ENCODE measurements around the gene PDCD7. TPM values are rescaled to one million over a fixed set of nuclear protein-coding genes. Genes with fewer than 3 reads are reported as not detected.
A peak's percentile ranks its signal among the peaks of the same experiment; 100 is the strongest.
"Not testable (repeated sequence)": the region's sequence is repeated elsewhere in the genome, so short reads cannot be mapped to it uniquely, and the experiment has no call there.

Gene PDCD7
- 11.6 TPM for total RNA-seq
- 10 to 100 TPM; 18.0 to 25.4 (median 22.4) TPM for polyA plus RNA-seq (ENCODE audit: insufficient read depth in 1 of 8, insufficient read length in 8 of 8, low replicate concordance in 1 of 8)
- long read RNA-seq, donor 1, partial matches to known transcripts: 0 of 3 reads
- long read RNA-seq, donor 1, other reads (novel, unspliced or antisense): 0 of 3 reads
- long read RNA-seq, donor 2: 0 reads
- long read RNA-seq, donor 3, partial matches to known transcripts: 0 of 4 reads
- long read RNA-seq, donor 3, other reads (novel, unspliced or antisense): 0 of 4 reads
- long read RNA-seq, donor 4, partial matches to known transcripts: 0 of 2 reads
- long read RNA-seq, donor 4, other reads (novel, unspliced or antisense): 0 of 2 reads
- long read RNA-seq, donor 5, transcript PDCD7-201 (5 exons, 2,851 nt): major isoform, 14 of 14 reads
- long read RNA-seq, donor 5, partial matches to known transcripts: 0 of 14 reads
- long read RNA-seq, donor 5, other reads (novel, unspliced or antisense): 0 of 14 reads
- long read RNA-seq, donor 6, partial matches to known transcripts: 0 of 3 reads
- long read RNA-seq, donor 6, other reads (novel, unspliced or antisense): 0 of 3 reads
- long read RNA-seq, donor 7, partial matches to known transcripts: 0 of 3 reads
- long read RNA-seq, donor 7, other reads (novel, unspliced or antisense): 0 of 3 reads
- long read RNA-seq, donor 8, partial matches to known transcripts: 0 of 3 reads
- long read RNA-seq, donor 8, other reads (novel, unspliced or antisense): 0 of 3 reads
- long read RNA-seq, donor 9, partial matches to known transcripts: 0 of 2 reads
- long read RNA-seq, donor 9, other reads (novel, unspliced or antisense): 0 of 2 reads
- long read RNA-seq, donor 10, transcript PDCD7-201 (5 exons, 2,851 nt): major isoform, 5 of 5 reads
- long read RNA-seq, donor 10, partial matches to known transcripts: 0 of 5 reads
- long read RNA-seq, donor 10, other reads (novel, unspliced or antisense): 0 of 5 reads
- long read RNA-seq, donor 11, transcript PDCD7-201 (5 exons, 2,851 nt): major isoform, 5 of 13 reads
- long read RNA-seq, donor 11, partial matches to known transcripts: 8 of 13 reads
- long read RNA-seq, donor 11, other reads (novel, unspliced or antisense): 0 of 13 reads

GRCh38 chr15:65133548-65134200 is at the start of gene PDCD7:
Gene PDCD7 (minus strand): TSS chr15:65133808. CDS start chr15:65133781, 27 bp downstream.
- Histone ChIP-seq H3K36me3 (ENCODE audit: control insufficient read depth, insufficient read depth, low read length) (peaks cover 19% of the 10 kb centered on the region), H3K4me3 (ENCODE audit: low read length) (peak within 1 kb of the TSS; percentile 53), H3K27me3 (ENCODE audit: control insufficient read depth, insufficient read depth, low read length) (no peaks in the 10 kb centered on the region), H3K9me3 (replicated peaks; ENCODE audit: control insufficient read depth, low read depth, low read length) (no peaks in the 10 kb centered on the region), H3K27ac (ENCODE audit: low read length) (peak within 1 kb of the TSS; percentile 69), H3K4me1 (ENCODE audit: control insufficient read depth, insufficient read depth, low read length) (peaks cover 8% of the 10 kb centered on the region)
- peak; percentile 98 for DNase-seq
- WGBS (ENCODE audit: insufficient coverage): under 1% methylated on average over 41 of the region's 45 CpGs

- H3K36me3 ChIP-seq (ENCODE audit: control insufficient read depth, insufficient read depth, low read length): peaks cover 16% of the 10 kb centered on the region
- H3K9me3 ChIP-seq (replicated peaks; ENCODE audit: control insufficient read depth, low read depth, low read length): no peaks in the 10 kb centered on the region
- no peak overlapping the region for H3K27ac ChIP-seq (ENCODE audit: low read length)
- no peak for DNase-seq
- H3K27me3 ChIP-seq (ENCODE audit: control insufficient read depth, insufficient read depth, low read length): no peaks in the 10 kb centered on the region
- peaks cover 17% of the 10 kb centered on the region for H3K4me1 ChIP-seq (ENCODE audit: control insufficient read depth, insufficient read depth, low read length)
- no peak overlapping the region for H3K4me3 ChIP-seq (ENCODE audit: low read length)
- WGBS (ENCODE audit: insufficient coverage): 93% methylated on average over 2 of the region's 4 CpGs
Measured at GRCh38 chr15:65182538-65182937, 48.9 kb upstream of the PDCD7 start.

GRCh38 chr15:65181582-65182353 is 48.2 kb upstream of the PDCD7 start:
- H3K4me3 ChIP-seq (ENCODE audit: low read length); H3K9me3 ChIP-seq (replicated peaks; ENCODE audit: control insufficient read depth, low read depth, low read length); H3K27me3 ChIP-seq (ENCODE audit: control insufficient read depth, insufficient read depth, low read length); H3K27ac ChIP-seq (ENCODE audit: low read length); DNase-seq: not testable (repeated sequence)
- peaks cover 16% of the 10 kb centered on the region for H3K36me3 ChIP-seq (ENCODE audit: control insufficient read depth, insufficient read depth, low read length)
- H3K4me1 ChIP-seq (ENCODE audit: control insufficient read depth, insufficient read depth, low read length): peaks cover 17% of the 10 kb centered on the region
- WGBS (ENCODE audit: insufficient coverage): 90% methylated on average over 2 of the region's 15 CpGs

GRCh38 chr15:65180167-65180566 is 46.6 kb upstream of the PDCD7 start:
- H3K4me1 ChIP-seq (ENCODE audit: control insufficient read depth, insufficient read depth, low read length): peaks cover 11% of the 10 kb centered on the region
- no peak overlapping the region for H3K27ac ChIP-seq (ENCODE audit: low read length)
- H3K4me3 ChIP-seq (ENCODE audit: low read length): no peak overlapping the region
- WGBS (ENCODE audit: insufficient coverage): no CpG with 5 or more reads among the region's 3 CpGs
- H3K27me3 ChIP-seq (ENCODE audit: control insufficient read depth, insufficient read depth, low read length): no peaks in the 10 kb centered on the region
- H3K36me3 ChIP-seq (ENCODE audit: control insufficient read depth, insufficient read depth, low read length): peaks cover 20% of the 10 kb centered on the region
- H3K9me3 ChIP-seq (replicated peaks; ENCODE audit: control insufficient read depth, low read depth, low read length): no peaks in the 10 kb centered on the region
- DNase-seq: no peak

- WGBS (ENCODE audit: insufficient coverage): no CpG with 5 or more reads among the region's 1 CpG
- H3K27me3 ChIP-seq (ENCODE audit: control insufficient read depth, insufficient read depth, low read length): no peaks in the 10 kb centered on the region
- no peak overlapping the region for H3K27ac ChIP-seq (ENCODE audit: low read length)
- peaks cover 27% of the 10 kb centered on the region for H3K36me3 ChIP-seq (ENCODE audit: control insufficient read depth, insufficient read depth, low read length)
- H3K4me3 ChIP-seq (ENCODE audit: low read length): no peak overlapping the region
- H3K4me1 ChIP-seq (ENCODE audit: control insufficient read depth, insufficient read depth, low read length): peaks cover 9% of the 10 kb centered on the region
- H3K9me3 ChIP-seq (replicated peaks; ENCODE audit: control insufficient read depth, low read depth, low read length): no peaks in the 10 kb centered on the region
- no peak for DNase-seq
Measured at GRCh38 chr15:65177901-65178300, 44.3 kb upstream of the PDCD7 start.

- no peak overlapping the region for H3K27ac ChIP-seq (ENCODE audit: low read length)
- no peaks in the 10 kb centered on the region for H3K9me3 ChIP-seq (replicated peaks; ENCODE audit: control insufficient read depth, low read depth, low read length)
- no peak overlapping the region for H3K4me3 ChIP-seq (ENCODE audit: low read length)
- no peaks in the 10 kb centered on the region for H3K27me3 ChIP-seq (ENCODE audit: control insufficient read depth, insufficient read depth, low read length)
- peaks cover 35% of the 10 kb centered on the region for H3K36me3 ChIP-seq (ENCODE audit: control insufficient read depth, insufficient read depth, low read length)
- H3K4me1 ChIP-seq (ENCODE audit: control insufficient read depth, insufficient read depth, low read length): no peaks in the 10 kb centered on the region
- DNase-seq: peak; percentile 64
Measured at GRCh38 chr15:65176056-65176455, 42.4 kb upstream of the PDCD7 start.

GRCh38 chr15:65175511-65175910 is 41.9 kb upstream of the PDCD7 start:
- H3K27ac ChIP-seq (ENCODE audit: low read length): no peak overlapping the region
- H3K4me1 ChIP-seq (ENCODE audit: control insufficient read depth, insufficient read depth, low read length): no peaks in the 10 kb centered on the region
- no peaks in the 10 kb centered on the region for H3K9me3 ChIP-seq (replicated peaks; ENCODE audit: control insufficient read depth, low read depth, low read length)
- H3K27me3 ChIP-seq (ENCODE audit: control insufficient read depth, insufficient read depth, low read length): no peaks in the 10 kb centered on the region
- 56% methylated on average over 2 of the region's 5 CpGs for WGBS (ENCODE audit: insufficient coverage)
- peaks cover 38% of the 10 kb centered on the region for H3K36me3 ChIP-seq (ENCODE audit: control insufficient read depth, insufficient read depth, low read length)
- no peak for DNase-seq
- H3K4me3 ChIP-seq (ENCODE audit: low read length): no peak overlapping the region

GRCh38 chr15:65174509-65174908 is 40.9 kb upstream of the PDCD7 start:
- H3K27me3 ChIP-seq (ENCODE audit: control insufficient read depth, insufficient read depth, low read length): no peaks in the 10 kb centered on the region
- H3K36me3 ChIP-seq (ENCODE audit: control insufficient read depth, insufficient read depth, low read length): peaks cover 44% of the 10 kb centered on the region
- no peak overlapping the region for H3K4me3 ChIP-seq (ENCODE audit: low read length)
- DNase-seq: no peak
- no peaks in the 10 kb centered on the region for H3K9me3 ChIP-seq (replicated peaks; ENCODE audit: control insufficient read depth, low read depth, low read length)
- no CpG with 5 or more reads among the region's 5 CpGs for WGBS (ENCODE audit: insufficient coverage)
- H3K27ac ChIP-seq (ENCODE audit: low read length): no peak overlapping the region
- no peaks in the 10 kb centered on the region for H3K4me1 ChIP-seq (ENCODE audit: control insufficient read depth, insufficient read depth, low read length)

GRCh38 chr15:65172531-65172930 is 38.9 kb upstream of the PDCD7 start:
- WGBS (ENCODE audit: insufficient coverage): 82% methylated on average over 1 of the region's 5 CpGs
- Histone ChIP-seq H3K4me1 (ENCODE audit: control insufficient read depth, insufficient read depth, low read length) (no peaks in the 10 kb centered on the region), H3K27me3 (ENCODE audit: control insufficient read depth, insufficient read depth, low read length) (no peaks in the 10 kb centered on the region), H3K4me3 (ENCODE audit: low read length) (no peak overlapping the region), H3K36me3 (ENCODE audit: control insufficient read depth, insufficient read depth, low read length) (peaks cover 42% of the 10 kb centered on the region), H3K27ac (ENCODE audit: low read length) (no peak overlapping the region), H3K9me3 (replicated peaks; ENCODE audit: control insufficient read depth, low read depth, low read length) (no peaks in the 10 kb centered on the region)
- no peak for DNase-seq

All from muscle of leg (tissue), 16 donors.